Activated T-cell treated with anti-CD3 and anti-CD28 coated beads, Interleukin-2, amount 50 U/mL, for 4 hours (primary cell): ENCODE measurements around the gene GNAO1. TPM values are rescaled to one million over a fixed set of nuclear protein-coding genes. Genes with fewer than 3 reads are reported as not detected.

Source experiments
- ATAC-seq, 2 donors: fragments of 200-7000 bp; cut with Tn5 transposase; one replicate each; pipeline ENCODE4 v1.10.0; 2021
- DNase-seq: peaks from one replicate; pipeline ENCODE4 v3.0.0-alpha.2; 2020
- H3K27me3 Mint-ChIP-seq: one replicate; pipeline ENCODE4 v1.8.0; 2021; ENCODE audit warnings: low read depth, mixed read lengths
- H3K36me3 Mint-ChIP-seq: one replicate; pipeline ENCODE4 v1.8.0; 2022; ENCODE audit warnings: mixed read lengths; ENCODE audit not compliant: insufficient read depth
- H3K4me1 Mint-ChIP-seq: one replicate; pipeline ENCODE4 v1.8.0; 2021; ENCODE audit warnings: low read depth, mixed read lengths
- H3K4me3 Mint-ChIP-seq: one replicate; pipeline ENCODE4 v1.8.0; 2021; ENCODE audit warnings: mild to moderate bottlenecking, moderate library complexity, mixed read lengths
- H3K9me3 Mint-ChIP-seq: one replicate; pipeline ENCODE4 v1.8.0; 2021; ENCODE audit warnings: mixed read lengths
- total RNA-seq, 3 donors: library from RNA; stranded (reverse); gene quantifications; one replicate each; pipeline ENCODE4 v1.2.1, GENCODE V29; 2021

The GNAO1 gene
- total RNA-seq, 3 donors from 2014 or later: 1.3 to 2.5 (median 2.1) TPM

DNA sequence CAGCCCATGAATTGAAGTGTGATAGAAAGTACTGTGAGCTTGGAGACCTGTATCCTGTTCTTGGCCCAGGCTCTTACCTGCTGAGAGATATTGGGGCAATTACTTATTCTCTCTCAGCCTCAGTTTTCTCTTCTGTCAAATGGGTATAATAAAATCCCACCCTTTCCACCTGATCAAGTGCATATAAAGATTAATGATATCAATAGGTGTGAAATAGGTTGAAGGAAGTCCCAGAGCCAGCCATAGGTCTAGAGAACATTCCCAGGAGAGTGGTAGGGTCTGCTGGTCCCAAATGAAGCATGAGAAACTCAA, 81.2 kb downstream of the GNAO1 start:
- H3K27me3 Mint-ChIP-seq: no peaks in the 10 kb centered on the region
- DNase-seq (no peak), ATAC-seq (no peak)
- peaks cover 6% of the 10 kb centered on the region for H3K36me3 Mint-ChIP-seq
- no peak overlapping the region for H3K4me3 Mint-ChIP-seq
- H3K4me1 Mint-ChIP-seq: peaks cover 2% of the 10 kb centered on the region
- H3K9me3 Mint-ChIP-seq: peaks cover 6% of the 10 kb centered on the region

DNA sequence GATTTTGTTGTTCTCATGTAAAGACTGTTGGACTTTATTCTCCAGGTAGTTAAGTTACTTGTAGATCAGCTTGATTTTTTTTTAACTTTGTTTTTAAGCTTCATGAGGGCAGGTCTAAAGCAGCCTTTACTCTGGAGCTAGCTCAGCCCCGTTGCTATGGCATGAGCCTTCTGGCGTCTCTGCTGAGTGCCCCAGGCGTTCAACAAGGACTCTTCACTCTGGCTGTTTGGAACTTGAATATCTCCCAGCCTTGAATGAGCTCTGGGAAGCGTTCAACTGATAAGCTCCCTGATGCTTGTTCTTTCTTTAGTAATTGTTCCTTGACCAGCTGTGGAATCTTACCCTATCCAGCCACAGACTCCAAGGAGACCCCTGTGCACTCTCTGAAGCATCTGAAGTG, 82.3 kb downstream of the GNAO1 start:
- H3K4me1 Mint-ChIP-seq: peaks cover 11% of the 10 kb centered on the region
- H3K27me3 Mint-ChIP-seq: no peaks in the 10 kb centered on the region

DNA sequence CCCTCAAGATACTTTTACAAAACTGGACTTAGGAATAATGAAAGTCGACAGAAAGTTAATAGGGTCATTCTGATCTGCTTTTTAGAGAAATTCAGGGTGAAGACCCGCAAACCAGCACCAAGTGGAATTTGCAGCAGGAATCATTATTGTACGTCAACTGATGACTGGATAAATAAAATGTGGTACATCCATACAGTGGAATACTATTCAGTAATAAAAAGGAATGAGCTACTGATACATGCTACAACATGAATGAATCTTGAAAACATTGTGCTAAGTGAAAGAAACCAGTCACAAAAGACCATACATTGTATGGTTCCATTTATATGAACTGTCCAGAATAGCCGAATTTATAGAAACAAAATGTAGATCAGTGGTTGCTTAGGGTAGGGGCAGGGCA, 83.1 kb downstream of the GNAO1 start:
- Mint-ChIP-seq H3K4me1 (peaks cover 18% of the 10 kb centered on the region), H3K36me3 (peaks cover 6% of the 10 kb centered on the region), H3K9me3 (peaks cover 6% of the 10 kb centered on the region), H3K27me3 (no peaks in the 10 kb centered on the region), H3K4me3 (no peak overlapping the region)
- DNase-seq (no peak), ATAC-seq (no peak)

More for the DNA sequence above, 82.3 kb downstream of the GNAO1 start:
- Mint-ChIP-seq H3K9me3 (peaks cover 6% of the 10 kb centered on the region), H3K36me3 (peaks cover 6% of the 10 kb centered on the region), H3K4me3 (no peak overlapping the region)
- ATAC-seq: no peak
- no peak for DNase-seq

DNA sequence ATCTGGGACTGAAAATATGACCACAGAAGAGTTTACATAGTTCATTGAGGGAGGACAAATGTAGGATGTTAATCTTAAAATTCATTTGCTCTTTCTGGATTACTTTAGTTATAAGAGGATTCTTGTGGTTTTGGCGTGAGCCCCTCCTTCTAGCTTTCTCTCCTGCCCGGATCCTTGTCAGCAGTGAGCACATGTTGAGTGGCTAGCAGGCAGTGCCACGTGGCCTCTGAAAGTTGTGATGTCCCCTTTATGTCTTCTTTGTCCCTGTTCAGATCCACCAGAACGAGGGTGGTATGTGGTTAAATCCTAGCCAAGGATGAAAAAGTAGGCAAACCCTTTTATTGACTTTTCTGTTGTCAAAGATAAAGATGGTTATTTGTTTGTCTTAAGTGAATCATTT, 83.8 kb downstream of the GNAO1 start:
- DNase-seq (no peak), ATAC-seq (no peak)
- Mint-ChIP-seq H3K4me3 (no peak overlapping the region), H3K4me1 (peaks cover 25% of the 10 kb centered on the region), H3K27me3 (no peaks in the 10 kb centered on the region), H3K36me3 (peaks cover 6% of the 10 kb centered on the region), H3K9me3 (peaks cover 6% of the 10 kb centered on the region)

DNA sequence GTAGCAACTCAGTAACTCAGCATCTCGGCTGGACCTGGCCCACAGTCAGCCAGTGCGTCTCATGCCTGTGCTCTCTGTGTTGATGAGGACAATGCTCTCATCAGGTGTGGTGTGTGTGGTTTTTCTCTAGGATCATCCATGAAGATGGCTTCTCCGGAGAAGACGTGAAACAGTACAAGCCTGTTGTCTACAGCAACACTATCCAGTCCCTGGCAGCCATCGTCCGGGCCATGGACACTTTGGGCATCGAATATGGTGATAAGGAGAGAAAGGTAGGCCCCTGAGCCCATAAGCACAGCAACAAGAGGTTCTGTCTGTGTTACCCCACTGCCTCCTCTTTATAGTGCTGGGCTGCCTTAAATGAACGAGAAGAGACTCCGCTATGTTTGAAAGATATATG, 84.5 kb downstream of the GNAO1 start:
- Mint-ChIP-seq H3K4me1 (peaks cover 30% of the 10 kb centered on the region), H3K36me3 (peaks cover 6% of the 10 kb centered on the region)
- no peak for ATAC-seq

DNA sequence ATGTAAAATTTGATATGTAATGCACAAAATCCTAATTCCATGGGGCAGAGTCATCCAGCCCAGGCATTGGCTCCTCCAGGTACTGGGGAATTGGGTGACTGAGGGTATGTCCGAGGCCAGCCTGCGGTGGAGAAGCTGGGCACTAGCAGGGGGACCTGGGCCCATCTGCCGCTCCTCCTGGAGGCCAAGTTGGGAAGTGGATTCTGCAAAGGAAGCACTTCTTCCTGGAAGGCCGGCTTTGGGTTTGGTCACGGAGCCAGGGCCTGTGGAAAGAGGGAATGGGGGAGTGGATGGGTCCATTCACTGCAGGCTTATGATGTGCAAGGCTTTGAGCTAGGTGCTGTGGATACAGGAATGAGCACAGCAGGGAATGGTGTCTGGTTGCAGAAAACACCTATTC, 85.8 kb downstream of the GNAO1 start:
- no peak for DNase-seq
- no peak overlapping the region for H3K4me3 Mint-ChIP-seq
- peaks cover 30% of the 10 kb centered on the region for H3K4me1 Mint-ChIP-seq
- peaks cover 6% of the 10 kb centered on the region for H3K9me3 Mint-ChIP-seq
- ATAC-seq: no peak
- peaks cover 6% of the 10 kb centered on the region for H3K36me3 Mint-ChIP-seq
- H3K27me3 Mint-ChIP-seq: no peaks in the 10 kb centered on the region

More for the DNA sequence above, 84.5 kb downstream of the GNAO1 start:
- H3K9me3 Mint-ChIP-seq: peaks cover 6% of the 10 kb centered on the region
- DNase-seq: no peak
- no peaks in the 10 kb centered on the region for H3K27me3 Mint-ChIP-seq
- no peak overlapping the region for H3K4me3 Mint-ChIP-seq

DNA sequence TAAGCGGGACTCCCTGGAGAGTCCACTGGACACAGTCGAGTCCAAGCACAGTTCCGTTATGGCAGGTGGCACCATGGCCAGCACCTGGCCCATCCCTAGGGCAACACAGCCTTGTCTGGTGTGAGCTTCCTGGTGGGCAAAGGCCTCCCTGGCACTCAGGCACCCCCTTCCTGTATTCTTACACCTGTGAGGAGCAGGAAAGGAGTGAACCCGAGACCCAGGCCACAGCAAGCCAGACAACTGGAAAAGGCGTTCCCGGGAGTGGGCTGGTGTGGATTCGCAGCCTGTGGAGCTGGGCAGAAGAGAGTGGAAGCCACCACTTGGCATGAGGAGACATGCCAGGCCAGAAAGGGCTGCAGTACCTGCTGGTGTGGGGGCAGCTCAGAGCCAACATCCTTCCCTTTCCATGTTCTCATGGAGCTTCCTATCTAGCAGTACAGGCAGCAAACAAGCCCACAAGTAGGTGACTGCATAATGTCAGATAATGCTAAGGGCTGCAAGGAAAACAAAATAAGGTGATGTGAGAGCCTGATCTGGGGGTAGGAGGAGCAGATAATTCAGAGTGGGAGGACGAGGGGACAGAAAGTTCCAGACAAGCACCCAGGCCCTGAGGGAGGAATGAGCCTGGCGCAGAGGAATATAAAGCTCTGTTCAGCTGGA, 87.0 kb downstream of the GNAO1 start:
- ATAC-seq (no peak), DNase-seq (no peak)
- peaks cover 30% of the 10 kb centered on the region for H3K4me1 Mint-ChIP-seq
- H3K4me3 Mint-ChIP-seq: peak overlapping the region; percentile 34
- H3K36me3 Mint-ChIP-seq: peaks cover 6% of the 10 kb centered on the region
- H3K27me3 Mint-ChIP-seq: no peaks in the 10 kb centered on the region
- H3K9me3 Mint-ChIP-seq: peaks cover 6% of the 10 kb centered on the region

DNA sequence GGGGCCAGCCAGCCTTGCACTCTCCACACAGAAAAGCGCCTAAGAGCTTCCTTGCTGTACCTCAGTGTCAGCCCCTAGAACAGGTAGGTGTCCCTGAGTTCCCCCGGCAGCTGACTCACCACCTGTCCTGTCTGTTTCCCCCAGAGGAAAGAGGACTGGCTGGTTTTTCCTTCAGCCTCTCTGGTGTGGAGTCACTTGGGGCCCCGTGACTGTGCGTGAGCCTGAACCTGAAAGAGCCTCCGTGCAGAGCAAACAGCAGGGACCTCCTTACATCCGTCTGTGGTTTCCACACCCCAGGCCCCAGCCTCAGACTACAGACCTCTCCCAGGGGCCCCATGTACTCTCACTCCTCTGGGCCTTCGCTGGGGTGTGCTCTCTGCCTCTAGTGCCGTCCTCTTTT, 87.8 kb downstream of the GNAO1 start:
- ATAC-seq (peak; percentile 94 to 96), DNase-seq (peak; percentile 49)
- Mint-ChIP-seq H3K27me3 (no peaks in the 10 kb centered on the region), H3K9me3 (peaks cover 6% of the 10 kb centered on the region), H3K4me3 (peak overlapping the region; percentile 34), H3K36me3 (peaks cover 5% of the 10 kb centered on the region), H3K4me1 (peaks cover 30% of the 10 kb centered on the region)

DNA sequence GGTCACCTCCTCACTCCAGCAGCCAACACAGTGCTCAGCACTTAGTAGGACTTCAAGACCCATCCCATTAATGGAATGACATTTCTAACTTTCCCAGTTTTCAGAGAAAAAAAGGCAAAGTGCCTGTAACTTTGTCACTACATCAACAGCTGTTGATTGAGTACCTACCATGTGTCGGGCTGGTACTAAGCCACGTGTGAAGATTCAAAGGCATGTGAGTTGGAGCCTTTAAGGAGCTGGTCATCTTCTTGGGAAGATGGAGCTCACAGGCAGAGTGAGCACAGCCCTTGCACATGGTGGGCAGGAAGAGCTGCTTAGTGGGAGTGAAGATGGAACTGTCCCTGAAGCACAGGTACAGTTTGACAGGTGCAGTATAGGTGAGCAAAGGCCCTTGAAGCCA, 88.6 kb downstream of the GNAO1 start:
- H3K4me1 Mint-ChIP-seq: peaks cover 30% of the 10 kb centered on the region
- no peaks in the 10 kb centered on the region for H3K27me3 Mint-ChIP-seq
- H3K36me3 Mint-ChIP-seq: no peaks in the 10 kb centered on the region
- DNase-seq (no peak), ATAC-seq (no peak)
- H3K9me3 Mint-ChIP-seq: no peaks in the 10 kb centered on the region
- H3K4me3 Mint-ChIP-seq: no peak overlapping the region

DNA sequence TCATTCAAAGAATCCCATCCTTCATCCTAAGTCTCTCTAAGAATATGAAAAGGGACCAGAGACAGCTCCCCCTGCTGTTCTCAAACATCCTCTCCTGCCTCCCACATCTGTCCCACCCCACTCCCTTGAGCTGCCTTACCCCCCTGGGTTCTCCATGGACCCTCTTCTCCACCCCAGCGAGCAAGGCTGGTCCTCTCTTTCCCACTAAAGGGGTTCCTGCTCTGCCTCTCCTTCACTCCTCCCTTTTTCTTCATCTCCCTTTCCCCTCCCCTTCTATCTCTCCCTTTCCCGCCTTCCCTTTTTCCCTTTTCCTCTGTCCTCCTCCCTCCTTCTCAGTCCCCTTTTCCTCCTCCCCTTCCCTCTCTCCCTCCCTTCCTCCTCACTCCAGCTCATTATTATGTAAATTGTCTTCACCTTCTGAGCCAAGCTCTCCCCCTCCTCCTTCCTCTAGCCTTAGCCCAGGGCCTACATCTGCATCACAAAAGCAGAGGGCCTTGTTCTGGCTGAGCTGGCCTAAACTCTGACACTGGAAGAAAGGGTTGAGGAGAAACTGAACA, 90.0 kb downstream of the GNAO1 start:
- Mint-ChIP-seq H3K27me3 (no peaks in the 10 kb centered on the region), H3K36me3 (no peaks in the 10 kb centered on the region), H3K4me3 (no peak overlapping the region), H3K9me3 (no peaks in the 10 kb centered on the region), H3K4me1 (peaks cover 30% of the 10 kb centered on the region)
- ATAC-seq: no peak
- DNase-seq: no peak

DNA sequence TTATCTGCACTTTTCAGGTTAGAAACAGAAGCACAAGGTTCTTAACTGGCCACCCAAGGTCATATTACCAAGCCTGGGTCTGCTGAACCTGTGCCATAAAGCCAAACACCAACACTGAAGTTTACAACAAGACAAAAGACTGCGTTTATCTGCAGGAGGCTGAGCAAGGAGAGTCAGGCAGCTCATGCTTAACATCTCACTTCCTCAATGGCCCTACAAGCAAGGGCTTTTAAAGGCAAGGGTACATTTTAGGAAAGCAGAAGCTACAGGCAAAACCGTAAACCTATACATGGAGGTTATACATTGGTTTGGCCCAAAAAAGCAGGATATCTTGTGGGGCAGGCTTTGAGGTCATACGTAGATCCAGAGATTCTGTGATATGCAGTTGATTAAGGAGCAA, 91.2 kb downstream of the GNAO1 start:
- DNase-seq (no peak), ATAC-seq (no peak)
- no peaks in the 10 kb centered on the region for H3K36me3 Mint-ChIP-seq
- no peaks in the 10 kb centered on the region for H3K9me3 Mint-ChIP-seq
- H3K27me3 Mint-ChIP-seq: no peaks in the 10 kb centered on the region
- H3K4me1 Mint-ChIP-seq: peaks cover 28% of the 10 kb centered on the region
- no peak overlapping the region for H3K4me3 Mint-ChIP-seq

DNA sequence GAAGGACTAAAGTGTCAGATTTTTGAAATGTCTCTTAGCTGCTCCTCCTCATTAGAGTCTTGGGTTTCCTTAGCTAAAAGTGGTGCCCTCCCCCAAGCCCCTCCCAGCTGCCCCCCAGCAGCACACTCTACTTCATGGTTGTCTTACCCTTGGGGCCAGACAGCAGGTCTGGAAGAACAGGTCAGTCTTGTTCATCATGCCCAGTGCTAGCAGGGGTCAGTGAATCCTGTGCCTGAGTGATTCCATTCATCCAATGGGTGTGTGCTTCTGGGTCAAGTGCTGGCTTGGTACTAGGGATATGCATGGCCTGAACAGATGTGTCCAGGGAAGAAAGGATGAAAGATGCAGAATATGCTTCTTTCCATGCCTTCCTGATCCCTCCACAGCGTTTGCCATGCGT, 93.2 kb downstream of the GNAO1 start:
- Mint-ChIP-seq H3K4me3 (no peak overlapping the region), H3K4me1 (peaks cover 10% of the 10 kb centered on the region), H3K36me3 (no peaks in the 10 kb centered on the region), H3K27me3 (no peaks in the 10 kb centered on the region), H3K9me3 (no peaks in the 10 kb centered on the region)
- DNase-seq (no peak), ATAC-seq (no peak)

DNA sequence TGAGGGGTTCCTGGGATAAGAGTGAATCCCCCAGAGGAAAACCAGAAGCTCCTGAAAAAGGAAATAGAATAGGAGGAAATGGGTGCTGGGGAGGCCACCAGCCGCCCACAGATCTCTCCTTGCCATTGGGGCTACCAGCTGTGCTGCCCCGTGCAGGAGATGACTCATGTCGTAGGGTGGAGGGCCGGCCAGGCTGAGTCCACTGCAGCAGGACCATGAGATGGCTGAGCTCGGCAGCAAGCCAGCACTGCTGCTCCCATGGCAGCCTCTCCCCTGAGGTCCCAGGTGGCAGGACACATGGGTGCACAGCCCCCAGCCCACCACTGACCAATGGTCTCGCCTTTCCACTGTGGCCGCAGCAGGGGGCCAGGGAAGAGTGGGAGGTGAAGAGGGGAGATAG, 95.5 kb downstream of the GNAO1 start:
- H3K4me3 Mint-ChIP-seq: no peak overlapping the region
- H3K27me3 Mint-ChIP-seq: no peaks in the 10 kb centered on the region
- H3K36me3 Mint-ChIP-seq: no peaks in the 10 kb centered on the region
- H3K4me1 Mint-ChIP-seq: peaks cover 3% of the 10 kb centered on the region
- H3K9me3 Mint-ChIP-seq: no peaks in the 10 kb centered on the region
- DNase-seq (no peak), ATAC-seq (no peak)

DNA sequence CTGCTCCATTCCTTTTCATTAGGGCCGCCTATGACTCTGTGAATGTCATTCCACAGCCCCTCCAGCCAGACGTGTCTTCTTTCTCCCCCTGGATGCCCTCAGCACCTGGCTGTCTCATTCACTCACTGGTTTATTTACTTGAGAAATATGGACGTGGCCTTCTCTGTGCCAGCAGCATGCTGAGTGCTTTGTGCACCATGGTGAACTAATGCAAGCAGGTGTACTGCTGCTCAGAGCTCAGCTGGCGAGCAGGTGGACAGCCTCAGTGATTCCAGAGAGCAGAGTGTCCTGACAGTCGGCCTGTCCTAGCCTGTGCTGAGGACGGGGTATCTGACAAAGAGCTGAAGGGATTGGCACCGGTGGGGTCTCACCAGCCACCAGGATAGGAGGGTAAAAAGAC, 96.7 kb downstream of the GNAO1 start:
- DNase-seq (no peak), ATAC-seq (no peak)
- H3K9me3 Mint-ChIP-seq: no peaks in the 10 kb centered on the region
- H3K4me1 Mint-ChIP-seq: peaks cover 3% of the 10 kb centered on the region
- no peaks in the 10 kb centered on the region for H3K36me3 Mint-ChIP-seq
- no peak overlapping the region for H3K4me3 Mint-ChIP-seq
- no peaks in the 10 kb centered on the region for H3K27me3 Mint-ChIP-seq

DNA sequence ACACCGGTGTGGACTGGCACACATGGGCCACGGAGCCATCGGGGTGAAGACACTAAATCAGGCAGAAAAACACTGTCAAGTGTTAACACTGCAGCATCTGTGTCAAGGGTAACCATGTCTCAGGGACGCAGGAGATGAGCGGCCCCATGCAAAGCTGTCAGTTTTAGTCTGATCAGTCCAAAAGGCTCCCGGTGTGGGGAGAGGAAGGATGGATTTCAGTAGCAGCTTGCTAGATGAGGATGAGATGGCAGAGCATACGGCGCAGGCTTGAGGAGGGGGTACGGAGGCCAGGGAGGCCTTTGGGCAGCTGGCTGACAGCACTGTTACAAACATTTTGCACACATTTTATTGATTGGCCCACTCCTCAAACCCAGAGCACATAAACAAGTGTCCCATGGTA, 98.1 kb downstream of the GNAO1 start:
- peaks cover 3% of the 10 kb centered on the region for H3K4me1 Mint-ChIP-seq
- no peaks in the 10 kb centered on the region for H3K27me3 Mint-ChIP-seq
- H3K36me3 Mint-ChIP-seq: no peaks in the 10 kb centered on the region
- H3K4me3 Mint-ChIP-seq: no peak overlapping the region
- DNase-seq: no peak
- no peaks in the 10 kb centered on the region for H3K9me3 Mint-ChIP-seq
- no peak for ATAC-seq
